Uterus (tissue), 4 donors: Measurements from ENCODE around the gene CBLN3. TPM values are rescaled to one million over a fixed set of nuclear protein-coding genes. Genes with fewer than 3 reads are reported as not detected.

Experiments
- DNase-seq, 2 donors: peaks; one replicate each; pipeline ENCODE4 v3.0.0-alpha.2; 2019 to 2020
- H3K27ac ChIP-seq, 2 donors: fragments of 200-600 bp; sonication (generic); 1 replicate in 1 of 2; 2 replicates in 1 of 2; pipeline ENCODE4 v1.5.1; 2016 to 2018
- H3K27me3 ChIP-seq, 2 donors: fragments of 200-600 bp; sonication (generic); one replicate each; pipeline ENCODE4 v1.5.1; 2018 to 2019; ENCODE audit warnings: control low read depth in 1 of 2
- H3K36me3 ChIP-seq, 2 donors: fragments of 200-600 bp; sonication (generic); one replicate each; pipeline ENCODE4 v1.5.1; 2019; ENCODE audit warnings: control low read depth in 1 of 2
- H3K4me1 ChIP-seq, 2 donors: fragments of 200-600 bp; sonication (generic); one replicate each; pipeline ENCODE4 v1.5.1; 2018 to 2019; ENCODE audit warnings: control low read depth in 1 of 2
- H3K4me3 ChIP-seq, 2 donors: fragments of 200-600 bp; sonication (generic); 1 replicate in 1 of 2; 2 replicates in 1 of 2; pipeline ENCODE4 v1.5.1; 2018 to 2019; ENCODE audit warnings: mild to moderate bottlenecking in 1 of 2
- H3K9me3 ChIP-seq, 2 donors: fragments of 200-600 bp; sonication (generic); one replicate each; pipeline ENCODE4 v1.5.1; 2019; ENCODE audit warnings: control low read depth in 1 of 2
- CTCF ChIP-seq, 4 experiments: fragments of 200-600 bp in 2 of 4; fragments of 450-650 bp in 2 of 4; sonication (generic) in 2 of 4; IDR thresholded peaks; one replicate each; pipeline ENCODE4 v1.5.1; 2016 to 2019; ENCODE audit warnings: antibody characterized with exemption in 4 of 4, mild to moderate bottlenecking in 2 of 4, moderate library complexity in 1 of 4
- POLR2A ChIP-seq, 2 donors: fragments of 450-650 bp; IDR thresholded peaks; one replicate each; pipeline ENCODE4 v1.6.1; 2016; ENCODE audit warnings: antibody characterized with exemption in 2 of 2, mild to moderate bottlenecking in 1 of 2, moderate library complexity in 1 of 2
- intact Hi-C: fragments of 100-400 bp; cut with DNase I; formaldehyde crosslinking; loops from one replicate; pipeline ENCODE4 v1.15.1; 2023; ENCODE audit warnings: low total_unique reads
- total RNA-seq, 4 donors: library from RNA; depleted of rRNA in 3 of 4; stranded (reverse); fragments of >200 nt in 3 of 4; gene quantifications; one replicate each; pipeline versions ENCODE4 v1.1.0 to v1.2.4, GENCODE V29; 2014 to 2023
- donor health status: DM: yes; HTN: yes; CAD: no.

Gene CBLN3
- total RNA-seq, 4 donors from 2014 or later = 1.3 to 3.3 (median 3.2) TPM; not detected in 1

- Histone ChIP-seq H3K27ac (no peak overlapping the region), H3K27me3 (no peaks in the 10 kb centered on the region), H3K4me3 (no peak overlapping the region), H3K9me3 (no peaks in the 10 kb centered on the region), H3K36me3 (no peaks in the 10 kb centered on the region), H3K4me1 (no peaks in the 10 kb centered on the region)
- no peak for TF ChIP-seq CTCF (IDR thresholded peaks at IDR 0.05)
- intact Hi-C loops = no loop called here
- DNase-seq = no peak
Observed at GRCh38 chr14:24384169-24384568, 45.3 kb downstream of the CBLN3 start.

- H3K27me3 ChIP-seq = no peaks in the 10 kb centered on the region
- intact Hi-C loops = no loop called here
- TF ChIP-seq CTCF (IDR thresholded peaks at IDR 0.05) (no peak), POLR2A (IDR thresholded peaks at IDR 0.05) (no peak)
- no peaks in the 10 kb centered on the region for H3K4me1 ChIP-seq
- H3K36me3 ChIP-seq = no peaks in the 10 kb centered on the region
- H3K4me3 ChIP-seq = no peak overlapping the region
- H3K27ac ChIP-seq = no peak overlapping the region
- no peaks in the 10 kb centered on the region for H3K9me3 ChIP-seq
- DNase-seq = no peak
Observed at GRCh38 chr14:24382064-24382371, 47.5 kb downstream of the CBLN3 start.

GRCh38 chr14:24381363-24382063 is 48.0 kb downstream of the CBLN3 start:
- intact Hi-C loops = no loop called here
- Histone ChIP-seq H3K27ac (no peak overlapping the region), H3K9me3 (no peaks in the 10 kb centered on the region), H3K4me3 (no peak overlapping the region), H3K4me1 (no peaks in the 10 kb centered on the region), H3K36me3 (no peaks in the 10 kb centered on the region), H3K27me3 (no peaks in the 10 kb centered on the region)
- no peak for DNase-seq
- TF ChIP-seq POLR2A (IDR thresholded peaks at IDR 0.05) = no peak
- TF ChIP-seq CTCF (IDR thresholded peaks at IDR 0.05) = no peak

- no peak for DNase-seq
- Histone ChIP-seq H3K9me3 (no peaks in the 10 kb centered on the region), H3K27ac (no peak overlapping the region), H3K36me3 (no peaks in the 10 kb centered on the region), H3K4me1 (no peaks in the 10 kb centered on the region), H3K27me3 (no peaks in the 10 kb centered on the region), H3K4me3 (no peak overlapping the region)
- intact Hi-C loops = no loop called here
- no peak for TF ChIP-seq POLR2A (IDR thresholded peaks at IDR 0.05)
- no peak for TF ChIP-seq CTCF (IDR thresholded peaks at IDR 0.05)
Observed at GRCh38 chr14:24379907-24380730, 49.3 kb downstream of the CBLN3 start.
